Fibroblast of pulmonary artery (primary cell): ENCODE measurements around the gene TLR4.
A peak's percentile ranks its signal among the peaks of the same experiment; 100 is the strongest.

ENCODE experiments used
- DNase-seq: peaks from one replicate; pipeline ENCODE4 v3.0.0-alpha.2; 2010; ENCODE audit warnings: low read depth
- H3K4me3 ChIP-seq: replicated peaks from 2 replicates; pipeline ENCODE4 v1.5.1; 2011; ENCODE audit warnings: low read depth, mild to moderate bottlenecking, control low read depth, low read length, moderate library complexity
- TF ChIP-seq, protein P1 (sequence below): IDR thresholded peaks from 2 replicates; pipeline ENCODE4 v1.5.1; 2011; ENCODE audit warnings: mild to moderate bottlenecking, control low read depth, low read length, inconsistent platforms; ENCODE audit errors: missing control alignments

TLR4 gene

DNA sequence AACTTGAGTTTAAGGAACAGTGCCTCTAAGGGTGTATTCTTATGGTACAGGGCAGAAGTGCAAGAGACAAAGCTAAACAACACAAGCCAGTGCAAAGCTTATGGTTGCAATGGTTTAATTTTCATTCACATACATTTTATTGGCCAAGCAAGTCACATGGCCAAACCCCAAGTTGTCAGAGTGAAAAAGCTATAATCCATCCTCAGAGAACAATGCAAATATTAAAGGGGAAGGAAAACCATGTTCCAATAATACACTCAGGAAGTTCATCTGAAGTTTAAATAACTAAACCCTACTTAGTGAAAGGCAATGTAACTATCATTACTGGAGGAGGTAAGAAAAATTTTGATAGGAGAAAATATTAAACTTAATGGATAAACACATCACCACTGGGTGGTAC, 26.6 kb upstream of the TLR4 start:
- H3K4me3 ChIP-seq: no peak overlapping the region
- TF ChIP-seq, protein P1, sequence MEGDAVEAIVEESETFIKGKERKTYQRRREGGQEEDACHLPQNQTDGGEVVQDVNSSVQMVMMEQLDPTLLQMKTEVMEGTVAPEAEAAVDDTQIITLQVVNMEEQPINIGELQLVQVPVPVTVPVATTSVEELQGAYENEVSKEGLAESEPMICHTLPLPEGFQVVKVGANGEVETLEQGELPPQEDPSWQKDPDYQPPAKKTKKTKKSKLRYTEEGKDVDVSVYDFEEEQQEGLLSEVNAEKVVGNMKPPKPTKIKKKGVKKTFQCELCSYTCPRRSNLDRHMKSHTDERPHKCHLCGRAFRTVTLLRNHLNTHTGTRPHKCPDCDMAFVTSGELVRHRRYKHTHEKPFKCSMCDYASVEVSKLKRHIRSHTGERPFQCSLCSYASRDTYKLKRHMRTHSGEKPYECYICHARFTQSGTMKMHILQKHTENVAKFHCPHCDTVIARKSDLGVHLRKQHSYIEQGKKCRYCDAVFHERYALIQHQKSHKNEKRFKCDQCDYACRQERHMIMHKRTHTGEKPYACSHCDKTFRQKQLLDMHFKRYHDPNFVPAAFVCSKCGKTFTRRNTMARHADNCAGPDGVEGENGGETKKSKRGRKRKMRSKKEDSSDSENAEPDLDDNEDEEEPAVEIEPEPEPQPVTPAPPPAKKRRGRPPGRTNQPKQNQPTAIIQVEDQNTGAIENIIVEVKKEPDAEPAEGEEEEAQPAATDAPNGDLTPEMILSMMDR: no peak
- no peak for DNase-seq

DNA sequence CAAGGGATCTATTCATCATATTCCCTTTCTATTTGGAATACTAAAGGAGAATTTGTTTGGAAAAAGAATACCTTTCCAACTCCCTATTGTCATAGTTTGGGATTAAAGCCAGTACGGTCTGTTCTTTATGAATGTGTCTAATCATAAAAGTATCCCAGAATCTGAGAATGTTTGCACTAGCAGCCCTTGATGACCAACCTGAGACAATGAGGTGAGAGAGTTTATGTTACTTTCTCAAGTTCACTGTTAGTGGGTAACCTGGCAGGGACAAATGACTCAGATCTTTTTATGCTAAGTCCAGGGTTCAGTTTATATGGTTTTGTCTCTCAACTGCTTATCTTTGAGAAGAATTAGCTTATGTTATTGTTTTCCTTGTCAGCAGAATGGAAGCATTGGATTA, 25.3 kb upstream of the TLR4 start:
- TF ChIP-seq, protein P1: no peak
- DNase-seq: no peak
- no peak overlapping the region for H3K4me3 ChIP-seq

DNA sequence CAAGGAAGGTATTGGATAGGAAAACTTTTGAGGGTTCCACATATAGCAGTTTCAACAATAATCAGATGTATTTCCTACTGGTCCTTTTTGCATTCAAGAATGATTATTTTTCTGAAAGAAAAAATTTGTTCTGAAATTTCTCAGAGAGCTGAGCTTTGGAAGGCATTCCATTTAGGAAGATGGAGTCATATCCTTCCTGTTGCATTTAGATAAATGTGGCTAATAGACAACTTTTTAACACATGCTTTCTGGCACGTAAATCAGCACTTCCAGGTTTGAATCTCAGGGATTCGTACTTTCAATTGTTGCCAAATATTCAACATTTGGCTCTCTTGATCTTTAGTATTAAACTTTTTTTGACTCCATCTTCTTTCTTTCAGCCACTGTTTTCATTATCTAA, 24.8 kb upstream of the TLR4 start:
- DNase-seq: no peak
- TF ChIP-seq, protein P1: no peak
- H3K4me3 ChIP-seq: peak overlapping the region; percentile 30

DNA sequence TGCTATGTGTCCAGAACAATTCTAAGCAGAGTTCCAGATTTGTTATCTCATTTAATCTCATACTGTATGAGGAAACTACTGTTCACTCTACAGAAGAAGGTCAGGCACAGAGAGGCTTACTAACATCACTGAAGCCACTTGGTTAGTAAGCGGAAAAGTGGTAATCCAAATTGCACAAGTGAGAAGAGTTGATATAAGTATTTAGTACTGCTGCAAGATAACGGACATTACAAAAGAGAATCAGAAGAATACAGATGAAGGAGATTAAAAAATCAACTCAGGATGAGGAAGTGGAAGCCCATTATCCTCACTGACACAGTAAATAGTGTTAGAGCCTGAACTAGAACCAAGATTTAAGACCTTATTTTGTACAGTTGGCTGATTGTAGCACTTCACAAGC, 22.3 kb upstream of the TLR4 start:
- TF ChIP-seq, protein P1: no peak
- H3K4me3 ChIP-seq: no peak overlapping the region
- no peak for DNase-seq

DNA sequence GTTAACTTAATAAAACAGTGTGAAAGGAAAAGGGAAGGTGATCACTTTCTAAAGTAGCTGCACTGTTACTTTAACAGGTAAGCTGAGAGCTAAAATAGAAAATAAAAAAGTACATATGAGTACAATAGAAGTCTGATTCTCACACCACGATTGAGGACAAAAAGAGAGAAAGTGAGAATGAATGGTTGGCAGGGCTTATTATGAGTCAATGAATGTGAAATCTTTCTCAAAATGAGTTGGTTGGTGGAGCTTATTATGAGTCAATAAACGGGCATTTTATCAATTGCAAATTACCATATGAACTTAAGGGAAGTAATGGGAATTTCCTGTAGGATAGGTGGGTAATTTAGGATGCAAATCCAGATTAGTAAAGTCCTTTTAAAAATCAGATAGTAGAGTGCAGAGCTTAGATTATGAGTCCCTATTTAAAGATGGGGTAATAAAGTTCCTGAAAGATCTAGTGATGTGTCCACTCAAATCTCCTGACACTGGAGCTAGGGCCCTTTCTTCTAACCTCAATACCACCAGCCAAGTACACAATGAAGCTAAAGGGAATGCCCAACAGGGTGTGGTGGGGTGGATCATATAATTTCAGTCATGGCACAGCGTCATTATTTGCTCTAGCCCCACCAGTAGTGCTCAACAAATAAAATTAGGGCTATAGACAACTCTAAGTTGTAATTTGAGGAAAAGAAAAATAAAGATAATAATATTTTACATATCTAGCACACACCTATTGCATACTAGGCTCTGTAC, 21.1 kb upstream of the TLR4 start:
- H3K4me3 ChIP-seq: no peak overlapping the region
- TF ChIP-seq, protein P1: no peak
- DNase-seq: peak; percentile 29

DNA sequence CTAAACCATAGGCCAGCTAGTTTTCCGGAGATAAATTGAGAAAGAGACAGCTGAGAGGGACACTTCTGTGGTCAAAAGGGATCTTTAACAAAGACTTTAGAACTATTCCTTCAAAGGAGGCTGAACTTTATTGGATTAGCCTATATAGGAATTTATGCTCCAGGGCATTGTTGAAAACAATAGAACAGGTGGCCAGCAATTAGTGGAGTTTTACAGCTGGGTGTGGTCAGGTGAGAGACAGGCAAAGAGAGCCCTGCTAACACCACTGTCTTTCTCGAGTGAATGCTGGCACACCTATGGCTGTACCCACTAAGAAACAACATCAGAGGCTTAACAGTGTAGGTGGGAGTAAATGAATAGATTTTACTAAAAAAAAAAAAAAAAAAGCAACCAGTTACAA, 16.7 kb upstream of the TLR4 start:
- no peak overlapping the region for H3K4me3 ChIP-seq
- no peak for DNase-seq
- TF ChIP-seq, protein P1: no peak

DNA sequence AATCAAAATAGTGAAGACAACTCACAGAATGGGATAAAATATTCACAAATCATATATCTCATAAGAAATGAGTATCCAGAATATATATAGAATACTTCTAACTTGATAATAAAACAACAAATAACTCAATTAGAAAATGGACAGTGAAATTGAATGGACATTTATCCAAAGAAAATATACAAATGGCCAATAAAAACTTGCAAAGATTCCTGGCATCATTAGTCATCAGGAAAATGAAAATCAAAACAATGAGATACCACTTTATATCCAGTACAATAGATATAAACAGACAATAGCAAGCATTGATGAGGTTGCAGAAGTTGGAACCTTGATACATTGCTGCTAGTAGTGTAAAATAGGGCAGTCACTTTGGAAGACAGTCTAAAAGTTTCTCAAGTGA, 12.8 kb upstream of the TLR4 start:
- TF ChIP-seq, protein P1: no peak
- no peak for DNase-seq

More for the DNA sequence above, 12.8 kb upstream of the TLR4 start:
- H3K4me3 ChIP-seq: no peak overlapping the region
